BE2C (cell line): Measurements from ENCODE around the gene GOLIM4.

Source experiments
- DNase-seq: peaks from one replicate; pipeline ENCODE4 v3.0.0-alpha.2; 2020
- H3K27me3 ChIP-seq: fragments of 250-450 bp; sonication (Bioruptor Pico); 2 replicates; pipeline ENCODE4 v1.5.1; 2020; ENCODE audit warnings: mild to moderate bottlenecking
- H3K36me3 ChIP-seq: fragments of 250-450 bp; sonication (Bioruptor Pico); 2 replicates; pipeline ENCODE4 v1.5.1; 2020; ENCODE audit warnings: mild to moderate bottlenecking
- H3K4me1 ChIP-seq: fragments of 250-450 bp; sonication (Bioruptor Pico); 2 replicates; pipeline ENCODE4 v1.5.1; 2020
- H3K4me3 ChIP-seq: 2 replicates; pipeline ENCODE4 v1.5.1; 2011; ENCODE audit warnings: low read depth, low read length
- H3K9me3 ChIP-seq: fragments of 250-450 bp; sonication (Bioruptor Pico); 2 replicates; pipeline ENCODE4 v1.5.1; 2020
- CTCF ChIP-seq: IDR thresholded peaks from 2 replicates; pipeline ENCODE4 v1.5.1; 2012; ENCODE audit warnings: mild to moderate bottlenecking, low read depth, low read length

Gene GOLIM4

GRCh38 chr3:168036619-168037018 is 59.1 kb downstream of the GOLIM4 start:
- Histone ChIP-seq H3K9me3 (no peaks in the 10 kb centered on the region), H3K4me3 (no peak overlapping the region), H3K27me3 (no peaks in the 10 kb centered on the region), H3K4me1 (no peaks in the 10 kb centered on the region), H3K36me3 (peaks cover 26% of the 10 kb centered on the region)
- TF ChIP-seq CTCF = no peak
- no peak for DNase-seq

GRCh38 chr3:168034152-168034928 is 61.4 kb downstream of the GOLIM4 start:
- Histone ChIP-seq H3K36me3 (peaks cover 24% of the 10 kb centered on the region), H3K4me1 (peaks cover 6% of the 10 kb centered on the region; the same call in 1 of the 2 replicates), H3K27me3 (no peaks in the 10 kb centered on the region), H3K9me3 (no peaks in the 10 kb centered on the region), H3K4me3 (no peak overlapping the region)
- TF ChIP-seq CTCF = no peak
- DNase-seq = no peak

- no peak for TF ChIP-seq CTCF
- H3K9me3 ChIP-seq = no peaks in the 10 kb centered on the region
- H3K4me3 ChIP-seq = no peak overlapping the region
- H3K36me3 ChIP-seq = peaks cover 41% of the 10 kb centered on the region
- peaks cover 6% of the 10 kb centered on the region; the same call in 1 of the 2 replicates for H3K4me1 ChIP-seq
- DNase-seq = no peak
- no peaks in the 10 kb centered on the region for H3K27me3 ChIP-seq
Measured at GRCh38 chr3:168030577-168030976, 65.1 kb downstream of the GOLIM4 start.

DNA sequence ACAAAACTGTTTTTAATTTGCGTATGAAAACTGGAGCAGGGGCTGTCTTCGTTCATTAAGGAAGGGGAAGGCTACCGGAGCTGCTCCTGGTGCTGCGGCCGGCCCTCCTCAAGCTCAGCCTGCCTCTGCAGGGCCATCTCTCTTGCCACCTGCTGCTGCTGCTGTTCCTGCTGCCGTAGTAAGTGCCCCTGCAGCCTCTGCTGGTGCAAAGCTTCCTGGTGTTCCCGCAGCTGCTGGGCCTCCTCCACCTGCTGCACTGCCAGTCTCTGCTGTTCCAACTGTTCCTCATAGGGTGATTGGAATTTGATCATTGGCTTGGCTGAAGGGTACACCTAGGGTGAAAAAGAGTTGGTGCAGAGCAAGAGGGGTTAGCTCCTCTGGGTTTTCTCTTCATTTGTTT is 66.0 kb downstream of the GOLIM4 start:
- Histone ChIP-seq H3K4me1 (peaks cover 6% of the 10 kb centered on the region; the same call in 1 of the 2 replicates), H3K27me3 (no peaks in the 10 kb centered on the region), H3K36me3 (peaks cover 48% of the 10 kb centered on the region), H3K4me3 (no peak overlapping the region), H3K9me3 (no peaks in the 10 kb centered on the region)
- DNase-seq = no peak
- no peak for TF ChIP-seq CTCF

GRCh38 chr3:168028086-168028485 is 67.6 kb downstream of the GOLIM4 start:
- Histone ChIP-seq H3K4me3 (no peak overlapping the region), H3K27me3 (no peaks in the 10 kb centered on the region), H3K9me3 (no peaks in the 10 kb centered on the region), H3K36me3 (peaks cover 62% of the 10 kb centered on the region), H3K4me1 (peaks cover 6% of the 10 kb centered on the region; the same call in 1 of the 2 replicates)
- DNase-seq = no peak
- no peak for TF ChIP-seq CTCF

DNA sequence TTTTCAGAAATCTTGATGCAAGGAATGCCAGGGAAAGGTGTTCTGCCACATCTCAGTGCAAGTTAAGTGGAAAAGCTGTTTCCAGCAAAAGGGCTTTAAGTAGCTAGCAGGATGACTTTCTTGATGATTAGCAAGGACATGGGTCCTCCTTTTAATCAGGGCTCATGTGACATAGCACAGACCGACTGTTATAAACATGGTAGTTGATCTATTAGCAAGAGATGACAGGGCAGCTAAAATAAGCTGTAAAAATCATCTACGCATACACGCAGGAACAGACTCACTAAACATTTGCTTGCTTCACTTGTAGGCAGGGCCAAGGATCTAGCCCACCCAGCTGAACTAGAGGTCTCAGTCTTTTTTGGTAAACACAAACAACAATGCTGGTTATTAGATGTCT is 69.0 kb downstream of the GOLIM4 start:
- H3K9me3 ChIP-seq = no peaks in the 10 kb centered on the region
- no peak overlapping the region for H3K4me3 ChIP-seq
- no peak for TF ChIP-seq CTCF
- H3K27me3 ChIP-seq = no peaks in the 10 kb centered on the region
- peaks cover 6% of the 10 kb centered on the region; the same call in 1 of the 2 replicates for H3K4me1 ChIP-seq
- peaks cover 71% of the 10 kb centered on the region for H3K36me3 ChIP-seq
- DNase-seq = no peak
